ENCODE data around the gene TRIM29.

The TRIM29 gene

GRCh38 chr11:120178561-120179056 lies 40.7 kb upstream of the TRIM29 start:
- no peak overlapping the region for H3K4me3 ChIP-seq (ENCODE audit: low read depth, low read length)
- TF ChIP-seq CTCF (IDR thresholded peaks at IDR 0.05; ENCODE audit: borderline replicate concordance, insufficient read depth, low read depth, low read length), result no peak

GRCh38 chr11:120174866-120175265 lies 37.0 kb upstream of the TRIM29 start:
- no peak overlapping the region for H3K4me3 ChIP-seq (ENCODE audit: low read depth, low read length)
- TF ChIP-seq CTCF (IDR thresholded peaks at IDR 0.05; ENCODE audit: borderline replicate concordance, insufficient read depth, low read depth, low read length), result no peak

- TF ChIP-seq CTCF (IDR thresholded peaks at IDR 0.05; ENCODE audit: borderline replicate concordance, insufficient read depth, low read depth, low read length), result no peak
- no peak overlapping the region for H3K4me3 ChIP-seq (ENCODE audit: low read depth, low read length)
Observed at GRCh38 chr11:120173807-120174206, 35.9 kb upstream of the TRIM29 start.

- H3K4me3 ChIP-seq (ENCODE audit: low read depth, low read length), result no peak overlapping the region
- no peak for TF ChIP-seq CTCF (IDR thresholded peaks at IDR 0.05; ENCODE audit: borderline replicate concordance, insufficient read depth, low read depth, low read length)
Observed at GRCh38 chr11:120173019-120173705, 35.2 kb upstream of the TRIM29 start.

- no peak overlapping the region for H3K4me3 ChIP-seq (ENCODE audit: low read depth, low read length)
- TF ChIP-seq CTCF (IDR thresholded peaks at IDR 0.05; ENCODE audit: borderline replicate concordance, insufficient read depth, low read depth, low read length), result peak; percentile 77
Observed at GRCh38 chr11:120172054-120172911, 34.4 kb upstream of the TRIM29 start.

GRCh38 chr11:120170741-120171261 lies 32.9 kb upstream of the TRIM29 start:
- TF ChIP-seq CTCF (IDR thresholded peaks at IDR 0.05; ENCODE audit: borderline replicate concordance, insufficient read depth, low read depth, low read length), result no peak
- no peak overlapping the region for H3K4me3 ChIP-seq (ENCODE audit: low read depth, low read length)
